Measurements from ENCODE around the gene TNNI3K. TPM values are rescaled to one million over a fixed set of nuclear protein-coding genes. Genes with fewer than 3 reads are reported as not detected.

TNNI3K gene
- polyA plus RNA-seq, 1 experiment = not detected

- no peaks in the 10 kb centered on the region for H3K36me3 ChIP-seq (ENCODE audit: control insufficient read depth, insufficient read depth, low read length)
- DNase-seq (ENCODE audit: low read depth) = no peak
- ChIA-PET CTCF (no interaction called here), POLR2A (no interaction called here)
- H3K4me3 ChIP-seq (ENCODE audit: low read depth, low read length) = no peak overlapping the region
- H3K27me3 ChIP-seq (ENCODE audit: control insufficient read depth, insufficient read depth, low read length) = no peaks in the 10 kb centered on the region
- TF ChIP-seq CTCF (IDR thresholded peaks at IDR 0.05; ENCODE audit: insufficient read depth, low read depth, low read length) = no peak
Observed at GRCh38 chr1:74425676-74426075, 190.5 kb downstream of the TNNI3K start.

- Histone ChIP-seq H3K4me3 (ENCODE audit: low read depth, low read length) (no peak overlapping the region), H3K27me3 (ENCODE audit: control insufficient read depth, insufficient read depth, low read length) (no peaks in the 10 kb centered on the region), H3K36me3 (ENCODE audit: control insufficient read depth, insufficient read depth, low read length) (no peaks in the 10 kb centered on the region)
- no peak for DNase-seq (ENCODE audit: low read depth)
- ChIA-PET POLR2A (no interaction called here), CTCF (no interaction called here)
- TF ChIP-seq CTCF (IDR thresholded peaks at IDR 0.05; ENCODE audit: insufficient read depth, low read depth, low read length) = no peak
Observed at GRCh38 chr1:74426208-74426937, 191.2 kb downstream of the TNNI3K start.

GRCh38 chr1:74427681-74428080 is 192.5 kb downstream of the TNNI3K start:
- ChIA-PET POLR2A (no interaction called here), CTCF (no interaction called here)
- no peak for DNase-seq (ENCODE audit: low read depth)

GRCh38 chr1:74429580-74429979 is 194.4 kb downstream of the TNNI3K start:
- H3K4me3 ChIP-seq (ENCODE audit: low read depth, low read length) = no peak overlapping the region
- ChIA-PET POLR2A (no interaction called here), CTCF (no interaction called here)
- no peak for TF ChIP-seq CTCF (IDR thresholded peaks at IDR 0.05; ENCODE audit: insufficient read depth, low read depth, low read length)
- no peak for DNase-seq (ENCODE audit: low read depth)
- no peaks in the 10 kb centered on the region for H3K36me3 ChIP-seq (ENCODE audit: control insufficient read depth, insufficient read depth, low read length)
- no peaks in the 10 kb centered on the region for H3K27me3 ChIP-seq (ENCODE audit: control insufficient read depth, insufficient read depth, low read length)

More at GRCh38 chr1:74427681-74428080, 192.5 kb downstream of the TNNI3K start:
- H3K4me3 ChIP-seq (ENCODE audit: low read depth, low read length) = no peak overlapping the region
- H3K27me3 ChIP-seq (ENCODE audit: control insufficient read depth, insufficient read depth, low read length) = no peaks in the 10 kb centered on the region
- TF ChIP-seq CTCF (IDR thresholded peaks at IDR 0.05; ENCODE audit: insufficient read depth, low read depth, low read length) = no peak
- H3K36me3 ChIP-seq (ENCODE audit: control insufficient read depth, insufficient read depth, low read length) = no peaks in the 10 kb centered on the region

GRCh38 chr1:74430342-74430934 is 195.3 kb downstream of the TNNI3K start:
- no peak overlapping the region for H3K4me3 ChIP-seq (ENCODE audit: low read depth, low read length)
- no peak for TF ChIP-seq CTCF (IDR thresholded peaks at IDR 0.05; ENCODE audit: insufficient read depth, low read depth, low read length)
- DNase-seq (ENCODE audit: low read depth) = no peak
- no peaks in the 10 kb centered on the region for H3K27me3 ChIP-seq (ENCODE audit: control insufficient read depth, insufficient read depth, low read length)
- no peaks in the 10 kb centered on the region for H3K36me3 ChIP-seq (ENCODE audit: control insufficient read depth, insufficient read depth, low read length)
- CTCF ChIA-PET = no interaction called here
- POLR2A ChIA-PET = no interaction called here
